Activated CD8-positive, alpha-beta memory T cell treated with anti-CD3 and anti-CD28 coated beads for 36 hours (primary cell): ENCODE results near the gene KCNH8. TPM values are rescaled to one million over a fixed set of nuclear protein-coding genes. Genes with fewer than 3 reads are reported as not detected.
"Not testable (repeated sequence)": the region's sequence is repeated elsewhere in the genome, so short reads cannot be mapped to it uniquely, and the experiment has no call there.

ENCODE experiments used
- CTCF ChIA-PET: fragments of 350-600 bp; sonication (Branson Sonifier 250); formaldehyde crosslinking; loops from one replicate; lab custom pipeline; 2021; ENCODE audit warnings: antibody characterized with exemption; lab: Charles Lee
- POLR2A ChIA-PET: fragments of 350-600 bp; sonication (Branson Sonifier 250); formaldehyde crosslinking; loops from one replicate; lab custom pipeline; 2021; ENCODE audit warnings: antibody characterized with exemption; lab: Charles Lee
- total RNA-seq, 2 experiments: library from RNA; stranded (reverse); gene quantifications; one replicate each; pipeline ENCODE4 v1.2.3, GENCODE V29; 2021

The KCNH8 gene
- total RNA-seq, 2 experiments from 2014 or later: not detected

GRCh38 chr3:19165654-19166053, 17.3 kb downstream of the KCNH8 start:
- POLR2A ChIA-PET: no interaction called here
- CTCF ChIA-PET: no interaction called here

GRCh38 chr3:19171794-19172193, 23.5 kb downstream of the KCNH8 start:
- CTCF ChIA-PET: no interaction called here
- POLR2A ChIA-PET: no interaction called here

- CTCF ChIA-PET: no interaction called here
- POLR2A ChIA-PET: no interaction called here
Measured at GRCh38 chr3:19173945-19174344, 25.6 kb downstream of the KCNH8 start.

GRCh38 chr3:19183584-19183983, 35.3 kb downstream of the KCNH8 start:
- ChIA-PET CTCF (no interaction called here), POLR2A (no interaction called here)

- POLR2A ChIA-PET: no interaction called here
- CTCF ChIA-PET: no interaction called here
Measured at GRCh38 chr3:19190126-19190525, 41.8 kb downstream of the KCNH8 start.

GRCh38 chr3:19190602-19191001, 42.3 kb downstream of the KCNH8 start:
- ChIA-PET CTCF (no interaction called here), POLR2A (no interaction called here)

GRCh38 chr3:19199131-19199530, 50.8 kb downstream of the KCNH8 start:
- ChIA-PET POLR2A (no interaction called here), CTCF (no interaction called here)

- ChIA-PET CTCF (no interaction called here), POLR2A (no interaction called here)
Measured at GRCh38 chr3:19202303-19202702, 54.0 kb downstream of the KCNH8 start.

GRCh38 chr3:19202754-19203153, 54.4 kb downstream of the KCNH8 start:
- POLR2A ChIA-PET: no interaction called here
- CTCF ChIA-PET: no interaction called here

- ChIA-PET CTCF (no interaction called here), POLR2A (no interaction called here)
Measured at GRCh38 chr3:19206540-19206939, 58.2 kb downstream of the KCNH8 start.

GRCh38 chr3:19213603-19214220, 65.4 kb downstream of the KCNH8 start:
- ChIA-PET POLR2A (no interaction called here), CTCF (no interaction called here)

- ChIA-PET POLR2A (no interaction called here), CTCF (no interaction called here)
Measured at GRCh38 chr3:19215427-19215826, 67.1 kb downstream of the KCNH8 start.

- POLR2A ChIA-PET: no interaction called here
Measured at GRCh38 chr3:19216669-19217337, 68.5 kb downstream of the KCNH8 start.

GRCh38 chr3:19220311-19220710, 72.0 kb downstream of the KCNH8 start:
- ChIA-PET POLR2A (no interaction called here), CTCF (no interaction called here)

More at GRCh38 chr3:19216669-19217337, 68.5 kb downstream of the KCNH8 start:
- CTCF ChIA-PET: no interaction called here

- POLR2A ChIA-PET: no interaction called here
- CTCF ChIA-PET: no interaction called here
Measured at GRCh38 chr3:19221081-19221480, 72.8 kb downstream of the KCNH8 start.

GRCh38 chr3:19226479-19226878, 78.2 kb downstream of the KCNH8 start:
- POLR2A ChIA-PET: no interaction called here
- CTCF ChIA-PET: no interaction called here

- ChIA-PET POLR2A (no interaction called here), CTCF (no interaction called here)
Measured at GRCh38 chr3:19228167-19228566, 79.9 kb downstream of the KCNH8 start.

GRCh38 chr3:19229086-19229485, 80.8 kb downstream of the KCNH8 start:
- POLR2A ChIA-PET: no interaction called here
- CTCF ChIA-PET: no interaction called here

GRCh38 chr3:19229881-19230280, 81.6 kb downstream of the KCNH8 start:
- POLR2A ChIA-PET, CTCF ChIA-PET: not testable (repeated sequence)

- ChIA-PET CTCF (no interaction called here), POLR2A (no interaction called here)
Measured at GRCh38 chr3:19231792-19232461, 83.6 kb downstream of the KCNH8 start.

GRCh38 chr3:19232566-19232965, 84.3 kb downstream of the KCNH8 start:
- ChIA-PET CTCF (no interaction called here), POLR2A (no interaction called here)
